Right lobe of liver (tissue), 6 donors: ENCODE results near the gene HIGD1C. TPM values are rescaled to one million over a fixed set of nuclear protein-coding genes. Genes with fewer than 3 reads are reported as not detected.

Experiments used
- ATAC-seq, 4 donors: fragments of 200-7000 bp; cut with Tn5 transposase; one replicate each; pipeline ENCODE4 v1.9.1; 2020; ENCODE audit warnings: mild to moderate bottlenecking in 4 of 4, moderate library complexity in 4 of 4
- DNase-seq, 3 donors: peaks; one replicate each; pipeline ENCODE4 v3.0.0-alpha.2; 2020
- H3K27ac ChIP-seq, 3 donors: fragments of 200-600 bp; one replicate each; pipeline ENCODE4 v1.8.0; 2022
- H3K27me3 ChIP-seq, 2 donors: fragments of 200-600 bp; one replicate each; pipeline ENCODE4 v1.8.0; 2022
- H3K36me3 ChIP-seq, 4 donors: fragments of 200-600 bp; sonication (generic) in 1 of 4; one replicate each; pipeline versions ENCODE4 v1.5.1 to v1.8.0; 2017 to 2022; ENCODE audit warnings: control low read depth in 1 of 4
- H3K4me1 ChIP-seq, 4 donors: fragments of 200-600 bp; sonication (generic) in 1 of 4; one replicate each; pipeline versions ENCODE4 v1.5.1 to v1.8.0; 2017 to 2022; ENCODE audit warnings: control low read depth in 1 of 4
- H3K4me3 ChIP-seq, 3 donors: fragments of 200-600 bp; one replicate each; pipeline ENCODE4 v1.8.0; 2022
- H3K9me3 ChIP-seq, 4 donors: fragments of 200-600 bp; sonication (generic) in 1 of 4; one replicate each; pipeline versions ENCODE4 v1.5.1 to v1.8.0; 2017 to 2022; ENCODE audit warnings: control low read depth in 1 of 4
- CTCF ChIP-seq, 4 donors: fragments of 200-600 bp in 3 of 4; fragments of 450-650 bp in 1 of 4; IDR thresholded peaks; one replicate each; pipeline versions ENCODE4 v1.5.1 to v1.8.0; 2016 to 2022; ENCODE audit warnings: antibody characterized with exemption in 4 of 4, mild to moderate bottlenecking in 2 of 4
- POLR2A ChIP-seq: fragments of 450-650 bp; IDR thresholded peaks from one replicate; pipeline ENCODE4 v1.6.1; 2017; ENCODE audit warnings: antibody characterized with exemption, mild to moderate bottlenecking
- WGBS: methylation state at CpG from one replicate; pipeline ENCODE4 v1.1.6; 2018; ENCODE audit warnings: low coverage, low lambda C conversion rate; ENCODE audit not compliant: insufficient coverage; ENCODE audit errors: missing lambda C conversion rate; 5-methylcytosine and 5-hydroxymethylcytosine counted together
- intact Hi-C, 2 donors: fragments of 100-400 bp; cut with DNase I; formaldehyde crosslinking; loops; one replicate each; pipeline versions ENCODE4 v1.11.2 to v1.14.1; 2022
- total RNA-seq, 6 experiments: library from RNA; depleted of rRNA in 2 of 6; stranded (reverse); fragments of >200 nt in 2 of 6; fragmentation: NEBNext Ultra II Directional in 3 of 6; extraction: Animal tissue kit (Norgen Biotek cat#: 25700) in 3 of 6; gene quantifications; one replicate each; pipeline versions ENCODE4 v1.1.0 to v1.2.4, GENCODE V29; 2016 to 2023
- donor health status: DM: no; HTN: yes; CAD: no.
- donor health status: DM: no; HTN: no; CAD: no.
- donor health status: DM: no; HTN: no; CAD: no.
- donor health status: DM: no; HTN: yes; CAD: no.
- donor health status: DM: no; HTN: yes; CAD: no.

Gene HIGD1C
- total RNA-seq, 6 experiments from 2014 or later: not detected

DNA sequence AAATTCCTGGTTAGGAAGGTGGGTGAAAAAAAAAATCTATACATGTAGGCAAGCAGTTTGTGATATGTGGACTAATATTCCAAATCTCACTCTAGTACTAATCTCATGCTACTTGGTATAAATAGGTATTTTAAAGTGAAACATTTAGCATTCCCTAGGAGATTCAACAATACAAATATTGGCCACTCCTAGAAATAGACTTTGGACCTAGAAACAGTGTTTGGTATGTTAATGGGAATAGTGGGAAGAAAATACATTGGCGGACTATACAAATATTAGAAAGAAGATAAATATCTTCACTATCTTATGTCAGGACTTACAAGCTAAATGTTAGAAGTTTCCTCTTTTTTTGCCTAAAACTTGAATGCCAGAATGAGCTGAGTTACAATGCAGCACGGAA lies 28.2 kb downstream of the HIGD1C start:
- Histone ChIP-seq H3K9me3 (peaks cover 0 to 2% (median 0%) of the 10 kb centered on the region in 4 donors), H3K36me3 (no peaks in the 10 kb centered on the region), H3K4me1 (peaks cover 0 to 23% (median 6%) of the 10 kb centered on the region in 4 donors), H3K4me3 (no peak overlapping the region), H3K27me3 (no peaks in the 10 kb centered on the region), H3K27ac (peak overlapping the region in 2 of 3 donors; percentile 58 to 61)
- WGBS: 21% methylated on average over 2 of the region's 2 CpGs
- no peak for DNase-seq
- intact Hi-C loops: loop anchor here (10.0 kb wide), 2 partner anchors 56 to 156 kb away; a partner anchor contains a TSS
- peak; percentile 75 to 91 (median 75) for ATAC-seq
- TF ChIP-seq CTCF (IDR thresholded peaks at IDR 0.05) (no peak), POLR2A (no peak)

GRCh38 chr12:50981319-50982239 lies 29.2 kb downstream of the HIGD1C start:
- Histone ChIP-seq H3K4me3 (no peak overlapping the region), H3K4me1 (peaks cover 0 to 31% (median 7%) of the 10 kb centered on the region in 4 donors), H3K27ac (peak overlapping the region in 2 of 3 donors; percentile 58 to 61), H3K27me3 (no peaks in the 10 kb centered on the region), H3K9me3 (peaks cover 0 to 2% (median 0%) of the 10 kb centered on the region in 4 donors), H3K36me3 (no peaks in the 10 kb centered on the region)
- intact Hi-C loops: loop anchor here (10.0 kb wide), 2 partner anchors 57 to 157 kb away; a partner anchor contains a TSS
- TF ChIP-seq POLR2A (no peak), CTCF (IDR thresholded peaks at IDR 0.05) (no peak)
- 32% methylated on average over 6 of the region's 6 CpGs for whole genome bisulfite sequencing
- DNase-seq (no peak), ATAC-seq (peak in 2 of 4 donors; percentile 38)

GRCh38 chr12:50984586-50985298 lies 32.4 kb downstream of the HIGD1C start:
- H3K9me3 ChIP-seq: no peaks in the 10 kb centered on the region
- H3K27me3 ChIP-seq: no peaks in the 10 kb centered on the region
- H3K4me3 ChIP-seq: no peak overlapping the region
- ATAC-seq: no peak
- WGBS: 0% methylated on average over 1 of the region's 2 CpGs
- DNase-seq: no peak
- no peak for TF ChIP-seq CTCF (IDR thresholded peaks at IDR 0.05)
- peaks cover 0 to 36% (median 7%) of the 10 kb centered on the region in 4 donors for H3K4me1 ChIP-seq
- peak overlapping the region; percentile 25 to 78 (median 33) for H3K27ac ChIP-seq
- peaks cover 0 to 9% (median 4%) of the 10 kb centered on the region in 4 donors for H3K36me3 ChIP-seq
- intact Hi-C loops: loop anchor here (10.0 kb wide), 2 partner anchors 60 to 160 kb away; a partner anchor contains a TSS

DNA sequence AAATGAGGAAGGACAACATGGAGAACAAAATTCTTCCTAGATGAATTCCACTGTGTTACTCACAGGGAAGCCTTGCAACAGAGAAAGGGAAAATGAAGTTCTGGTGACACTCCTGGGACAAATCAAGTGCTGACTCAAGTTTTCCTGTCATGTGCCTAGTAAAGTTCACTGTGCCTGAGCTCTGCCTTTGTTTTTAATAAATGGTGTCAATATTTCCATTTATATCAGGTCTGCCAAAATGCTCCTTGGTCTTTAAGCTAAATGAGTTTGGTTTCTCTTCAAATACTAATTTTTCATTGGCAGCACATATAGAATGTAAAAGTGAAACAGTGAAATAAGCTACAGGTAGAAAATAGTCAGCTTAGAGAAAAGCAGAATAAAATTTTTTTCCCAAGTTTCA lies 33.0 kb downstream of the HIGD1C start:
- no peaks in the 10 kb centered on the region for H3K9me3 ChIP-seq
- peak overlapping the region; percentile 25 to 78 (median 33) for H3K27ac ChIP-seq
- ATAC-seq: peak; percentile 29 to 79 (median 73)
- TF ChIP-seq CTCF (IDR thresholded peaks at IDR 0.05): no peak
- no peak for TF ChIP-seq POLR2A
- no peak for DNase-seq
- intact Hi-C loops: loop anchor here (10.0 kb wide), 2 partner anchors 61 to 161 kb away; a partner anchor contains a TSS
- no peak overlapping the region for H3K4me3 ChIP-seq
- peaks cover 0 to 14% (median 8%) of the 10 kb centered on the region in 4 donors for H3K36me3 ChIP-seq
- peaks cover 0 to 36% (median 5%) of the 10 kb centered on the region in 4 donors for H3K4me1 ChIP-seq
- H3K27me3 ChIP-seq: no peaks in the 10 kb centered on the region
